Colonic mucosa (tissue), 4 donors: ENCODE results near the gene IRF7. TPM values are rescaled to one million over a fixed set of nuclear protein-coding genes. Genes with fewer than 3 reads are reported as not detected.

ENCODE experiments used
- DNase-seq: peaks from one replicate; pipeline ENCODE4 v3.0.0-alpha.2; 2020
- H3K27ac ChIP-seq: fragments of 200-600 bp; one replicate; pipeline ENCODE4 v1.8.0; 2021
- H3K27me3 ChIP-seq: fragments of 200-600 bp; one replicate; pipeline ENCODE4 v1.8.0; 2021
- H3K36me3 ChIP-seq: fragments of 200-600 bp; one replicate; pipeline ENCODE4 v1.8.0; 2021
- H3K4me1 ChIP-seq: fragments of 200-600 bp; one replicate; pipeline ENCODE4 v1.8.0; 2021; ENCODE audit warnings: mild to moderate bottlenecking
- H3K4me3 ChIP-seq: fragments of 200-600 bp; one replicate; pipeline ENCODE4 v1.8.0; 2021
- H3K9ac ChIP-seq, 2 donors: one replicate each; pipeline ENCODE4 v1.7.0; 2013; ENCODE audit warnings: control low read depth in 2 of 2, low read depth in 2 of 2, low read length in 2 of 2
- H3K9me3 ChIP-seq: fragments of 200-600 bp; one replicate; pipeline ENCODE4 v1.8.0; 2021
- CTCF ChIP-seq: fragments of 200-600 bp; IDR thresholded peaks from one replicate; pipeline ENCODE4 v1.8.0; 2022; ENCODE audit warnings: antibody characterized with exemption, mild to moderate bottlenecking
- intact Hi-C: fragments of 100-400 bp; cut with DNase I; formaldehyde crosslinking; loops from one replicate; pipeline ENCODE4 v1.14.1; 2022
- total RNA-seq, 2 donors: library from RNA; stranded (reverse); fragmentation: NEBNext Ultra II Directional in 1 of 2; extraction: Animal tissue kit (Norgen Biotek cat#: 25700) in 1 of 2; gene quantifications; one replicate each; pipeline ENCODE4 v1.2.1, GENCODE V29; 2021
- donor health status: healthy.
- donor health status: DM: no; HTN: no; CAD: no.
- donor health status: DM: no; HTN: no; CAD: no.

IRF7 gene
- total RNA-seq, 2 donors from 2014 or later, result 22.1 to 25.6 TPM

DNA sequence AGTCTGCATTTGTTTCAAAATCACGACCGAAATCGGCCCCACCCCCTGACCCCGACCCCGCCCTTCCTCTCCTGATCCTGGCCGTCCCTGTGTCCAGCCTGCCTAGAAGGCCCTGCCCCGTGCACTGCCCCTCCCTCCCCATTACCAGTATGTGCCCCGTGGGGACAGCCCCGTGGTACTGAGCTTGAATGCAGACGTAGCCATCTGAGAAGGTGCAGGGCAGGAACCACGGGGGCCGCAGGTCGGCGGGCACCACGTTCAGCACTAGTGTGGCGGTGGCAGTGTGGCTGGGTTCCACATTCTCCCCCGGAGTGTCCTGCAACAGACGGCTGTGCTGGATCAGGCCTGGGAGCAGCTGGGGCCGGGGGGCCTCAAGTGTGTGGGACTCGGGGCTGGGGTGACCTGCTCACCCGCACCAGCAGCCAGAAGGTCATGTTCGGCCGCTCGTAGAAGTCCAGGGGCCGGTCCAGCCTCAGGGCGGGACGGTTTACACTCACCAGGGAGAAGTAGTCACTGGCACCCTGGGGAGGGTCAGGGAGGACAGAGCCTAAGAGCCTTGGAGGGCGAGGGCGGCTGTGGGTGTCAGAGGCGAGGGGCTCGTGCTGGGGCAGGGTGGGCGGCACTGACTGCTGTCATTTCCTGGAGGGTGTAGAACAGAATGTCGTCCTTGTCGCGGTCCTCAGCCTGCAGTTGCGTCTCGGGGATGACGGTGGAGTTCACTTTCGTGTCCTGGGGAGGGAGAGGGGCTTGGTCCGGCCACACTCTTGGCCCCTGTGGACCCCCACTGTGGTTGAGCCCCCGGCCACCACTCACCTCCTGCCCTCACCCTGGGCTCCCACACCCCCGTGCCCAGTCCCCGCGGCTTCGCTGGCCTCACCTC lies 5.4 kb upstream of the IRF7 start:
- intact Hi-C loops, result no loop called here
- H3K4me1 ChIP-seq, result peaks cover 14% of the 10 kb centered on the region
- H3K27me3 ChIP-seq, result no peaks in the 10 kb centered on the region
- H3K4me3 ChIP-seq, result no peak overlapping the region
- H3K9me3 ChIP-seq, result no peaks in the 10 kb centered on the region
- no peak overlapping the region for H3K9ac ChIP-seq
- H3K36me3 ChIP-seq, result no peaks in the 10 kb centered on the region
- TF ChIP-seq CTCF, result no peak
- DNase-seq, result no peak
- H3K27ac ChIP-seq, result no peak overlapping the region

- no peak for TF ChIP-seq CTCF
- no peaks in the 10 kb centered on the region for H3K27me3 ChIP-seq
- no peak for DNase-seq
- H3K9me3 ChIP-seq, result no peaks in the 10 kb centered on the region
- no peaks in the 10 kb centered on the region for H3K36me3 ChIP-seq
- H3K9ac ChIP-seq, result no peak overlapping the region
- H3K4me1 ChIP-seq, result peaks cover 9% of the 10 kb centered on the region
- no peak overlapping the region for H3K27ac ChIP-seq
- H3K4me3 ChIP-seq, result no peak overlapping the region
- intact Hi-C loops, result no loop called here
Measured at GRCh38 chr11:620201-620600, 4.5 kb upstream of the IRF7 start.

- Histone ChIP-seq H3K9me3 (no peaks in the 10 kb centered on the region), H3K36me3 (no peaks in the 10 kb centered on the region), H3K4me1 (peaks cover 14% of the 10 kb centered on the region), H3K27ac (no peak overlapping the region), H3K9ac (no peak overlapping the region), H3K4me3 (no peak overlapping the region), H3K27me3 (no peaks in the 10 kb centered on the region)
- intact Hi-C loops, result loop anchor here (5.0 kb wide), 1 partner anchor 42 kb away; the partner anchor contains the start of gene PHRF1
- TF ChIP-seq CTCF, result no peak
- no peak for DNase-seq
Measured at GRCh38 chr11:619628-620050, 3.9 kb upstream of the IRF7 start.

GRCh38 chr11:618856-619627 lies 3.3 kb upstream of the IRF7 start:
- Histone ChIP-seq H3K9ac (no peak overlapping the region), H3K4me3 (no peak overlapping the region), H3K9me3 (no peaks in the 10 kb centered on the region), H3K27me3 (no peaks in the 10 kb centered on the region), H3K36me3 (no peaks in the 10 kb centered on the region), H3K27ac (no peak overlapping the region), H3K4me1 (peaks cover 20% of the 10 kb centered on the region)
- DNase-seq, result no peak
- intact Hi-C loops, result loop anchor here (5.0 kb wide), 1 partner anchor 42 kb away; the partner anchor contains the start of gene PHRF1
- no peak for TF ChIP-seq CTCF

DNA sequence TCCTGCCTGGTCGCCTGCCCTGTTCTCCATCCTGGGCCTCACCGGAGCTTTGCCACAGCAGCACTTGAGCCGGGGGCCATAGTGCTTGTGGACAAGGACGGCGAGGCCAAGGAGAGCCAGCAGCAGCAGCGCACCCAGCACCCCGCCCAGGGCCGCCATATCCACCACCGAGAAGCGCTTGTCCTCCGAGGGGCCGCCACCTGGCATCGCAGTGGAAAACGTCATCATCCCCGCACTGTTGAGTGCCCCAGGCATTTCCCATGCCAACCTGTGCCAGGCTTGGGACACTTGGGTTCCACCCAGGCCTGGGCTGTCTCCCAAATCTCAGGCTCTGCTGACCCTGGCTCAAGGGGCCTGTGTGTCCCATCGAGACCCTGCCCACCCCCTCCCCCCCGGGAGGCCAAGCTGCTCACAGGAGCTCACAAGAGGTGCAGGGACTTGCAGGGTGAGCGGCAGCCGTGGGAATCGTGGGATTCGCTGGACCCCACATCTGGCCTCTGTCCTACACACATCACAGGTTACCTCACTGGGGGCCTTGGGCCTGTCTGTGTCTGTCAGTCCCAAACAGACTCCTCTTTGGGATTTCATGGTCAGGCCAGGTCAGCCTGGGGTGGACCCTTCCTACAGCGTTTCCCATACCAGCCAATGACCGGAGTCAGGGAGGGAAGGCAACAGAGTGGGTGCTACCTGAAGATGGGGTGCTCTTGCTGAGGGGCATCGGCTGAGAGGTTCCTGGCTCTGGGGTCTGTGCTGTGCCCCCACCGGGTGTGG lies 2.3 kb upstream of the IRF7 start:
- Histone ChIP-seq H3K36me3 (peaks cover 2% of the 10 kb centered on the region), H3K9ac (no peak overlapping the region), H3K27ac (no peak overlapping the region), H3K9me3 (no peaks in the 10 kb centered on the region), H3K27me3 (no peaks in the 10 kb centered on the region), H3K4me3 (no peak overlapping the region), H3K4me1 (peaks cover 27% of the 10 kb centered on the region)
- intact Hi-C loops, result loop anchor here (5.0 kb wide), 1 partner anchor 41 kb away; the partner anchor contains the start of gene PHRF1
- no peak for TF ChIP-seq CTCF
- DNase-seq, result no peak
